Gastrocnemius medialis (tissue), 4 donors: Measurements from ENCODE around the gene PEX26. TPM values are rescaled to one million over a fixed set of nuclear protein-coding genes. Genes with fewer than 3 reads are reported as not detected.
"Not testable (repeated sequence)": the region's sequence is repeated elsewhere in the genome, so short reads cannot be mapped to it uniquely, and the experiment has no call there.

ENCODE experiments used
- ATAC-seq, 2 donors: fragments of 150-250 bp; one replicate each; pipeline ENCODE4 v1.9.1; 2016
- DNase-seq, 2 donors: peaks; one replicate each; pipeline ENCODE4 v3.0.0-alpha.2; 2019
- H3K27ac ChIP-seq, 4 donors: fragments of 200-600 bp; sonication (generic); 1 replicate in 1 of 4; 2 replicates in 3 of 4; pipeline ENCODE4 v1.5.1; 2016 to 2018; ENCODE audit warnings: mild to moderate bottlenecking in 2 of 4, moderate library complexity in 1 of 4
- H3K27me3 ChIP-seq, 3 donors: fragments of 200-600 bp; sonication (generic) in 2 of 3; 1 replicate in 1 of 3; 2 replicates in 2 of 3; pipeline versions ENCODE4 v1.5.1 to v1.6.0; 2016 to 2019; ENCODE audit warnings: mild to moderate bottlenecking in 1 of 3, moderate library complexity in 1 of 3
- H3K36me3 ChIP-seq, 2 donors: fragments of 200-600 bp; sonication (generic) in 1 of 2; one replicate each; pipeline ENCODE4 v1.5.1; 2017 to 2018
- H3K4me1 ChIP-seq, 2 donors: fragments of 200-600 bp; sonication (generic) in 1 of 2; one replicate each; pipeline ENCODE4 v1.5.1; 2016 to 2017; ENCODE audit warnings: mild to moderate bottlenecking in 2 of 2
- H3K4me3 ChIP-seq, 4 donors: fragments of 200-600 bp; sonication (generic) in 3 of 4; 1 replicate in 1 of 4; 2 replicates in 3 of 4; pipeline ENCODE4 v1.5.1; 2016 to 2019; ENCODE audit warnings: mild to moderate bottlenecking in 2 of 4
- H3K9me3 ChIP-seq, 3 donors: fragments of 200-600 bp; sonication (generic) in 2 of 3; 1 replicate in 1 of 3; 2 replicates in 2 of 3; pipeline ENCODE4 v1.5.1; 2016 to 2019
- CTCF ChIP-seq, 5 experiments: fragments of 450-650 bp in 3 of 5; fragments of 200-600 bp in 2 of 5; sonication (generic) in 2 of 5; IDR thresholded peaks in 4 of 5; conservative IDR thresholded peaks in 1 of 5; 1 replicate in 4 of 5; 2 replicates in 1 of 5; pipeline ENCODE4 v1.5.1; 2016 to 2019; ENCODE audit warnings: antibody characterized with exemption in 5 of 5, mild to moderate bottlenecking in 3 of 5, moderate library complexity in 3 of 5
- POLR2A ChIP-seq, 2 donors: fragments of 450-650 bp; IDR thresholded peaks; one replicate each; pipeline ENCODE4 v1.6.1; 2017; ENCODE audit warnings: antibody characterized with exemption in 2 of 2, mild to moderate bottlenecking in 2 of 2, moderate library complexity in 2 of 2
- in situ Hi-C, 4 donors: fragments of 200-750 bp; cut with MboI; loops; one replicate each; pipeline versions ENCODE4 v1.15.0 to v1.8.0; 2017; ENCODE audit warnings: low sequenced_read_pairs in 4 of 4
- intact Hi-C: fragments of 100-400 bp; cut with DNase I; formaldehyde crosslinking; loops from one replicate; pipeline ENCODE4 v1.15.1; 2023; ENCODE audit warnings: low total_unique reads
- total RNA-seq, 4 donors: library from RNA; depleted of rRNA; stranded (reverse); fragments of >200 nt; gene quantifications; one replicate each; pipeline versions ENCODE4 v1.1.0 to v1.2.3, GENCODE V29; 2016

Gene PEX26
- total RNA-seq, 4 donors from 2014 or later = 16.4 to 24.7 (median 16.8) TPM

- Histone ChIP-seq H3K36me3 (no peaks in the 10 kb centered on the region), H3K9me3 (no peaks in the 10 kb centered on the region), H3K4me3 (no peak overlapping the region), H3K27me3 (no peaks in the 10 kb centered on the region), H3K4me1 (peaks cover 20 to 31% of the 10 kb centered on the region in 2 donors), H3K27ac (no peak overlapping the region)
- intact Hi-C loops = no loop called here
- in situ Hi-C loops = loop anchor here (5.0 to 25.0 kb wide), 7 partner anchors 66 to 241 kb away; no protein-coding TSS in a partner anchor
- DNase-seq (no peak), ATAC-seq (no peak)
- TF ChIP-seq CTCF (IDR thresholded peaks at IDR 0.05 in 4 of 5, conservative IDR thresholded peaks at IDR 0.05 in 1 of 5) (no peak), POLR2A (IDR thresholded peaks at IDR 0.05) (no peak)
Observed at GRCh38 chr22:18073467-18073866, 4.3 kb upstream of the PEX26 start.

GRCh38 chr22:18073927-18074326 lies 3.9 kb upstream of the PEX26 start:
- ATAC-seq, H3K9me3 ChIP-seq, H3K27me3 ChIP-seq, DNase-seq, H3K4me3 ChIP-seq, H3K36me3 ChIP-seq, intact Hi-C loops, H3K27ac ChIP-seq: not testable (repeated sequence)
- in situ Hi-C loops = loop anchor here (5.0 to 25.0 kb wide), 7 partner anchors 67 to 242 kb away; no protein-coding TSS in a partner anchor
- H3K4me1 ChIP-seq = peaks cover 25 to 35% of the 10 kb centered on the region in 2 donors

GRCh38 chr22:18075101-18075719 lies 2.6 kb upstream of the PEX26 start:
- peak overlapping the region; percentile 82 to 92 (median 90) for H3K27ac ChIP-seq
- intact Hi-C loops = loop anchor here (5.0 kb wide), 1 partner anchor 183 kb away; no protein-coding TSS in a partner anchor

GRCh38 chr22:18075720-18076497 lies 1.9 kb upstream of the PEX26 start:
- peak overlapping the region in 2 of 4 donors; percentile 93 to 98 for H3K4me3 ChIP-seq
- in situ Hi-C loops = loop anchor here in 2 of 4 donors (10.0 kb wide), 4 partner anchors 71 to 241 kb away; no protein-coding TSS in a partner anchor
- H3K27ac ChIP-seq = peak overlapping the region; percentile 82 to 92 (median 90)
- TF ChIP-seq CTCF (IDR thresholded peaks at IDR 0.05 in 4 of 5, conservative IDR thresholded peaks at IDR 0.05 in 1 of 5) = peak; percentile 88 to 94 (median 92)
- TF ChIP-seq POLR2A (IDR thresholded peaks at IDR 0.05) = no peak
- H3K9me3 ChIP-seq = no peaks in the 10 kb centered on the region
- peak; percentile 70 for ATAC-seq
- H3K27me3 ChIP-seq = no peaks in the 10 kb centered on the region
- peaks cover 0 to 16% of the 10 kb centered on the region in 2 donors for H3K36me3 ChIP-seq
- H3K4me1 ChIP-seq = peaks cover 31 to 40% of the 10 kb centered on the region in 2 donors
- intact Hi-C loops = loop anchor here (1.0 to 5.0 kb wide), 5 partner anchors 51 to 246 kb away; partner anchors contain the start of gene MICAL3
- DNase-seq = peak; percentile 65 to 76

More at GRCh38 chr22:18075101-18075719, 2.6 kb upstream of the PEX26 start:
- Histone ChIP-seq H3K36me3 (peaks cover 0 to 9% of the 10 kb centered on the region in 2 donors), H3K9me3 (no peaks in the 10 kb centered on the region), H3K27me3 (no peaks in the 10 kb centered on the region), H3K4me1 (peaks cover 31 to 40% of the 10 kb centered on the region in 2 donors), H3K4me3 (no peak overlapping the region)
- no peak for DNase-seq
- no peak for ATAC-seq
- in situ Hi-C loops = loop anchor here in 2 of 4 donors (10.0 kb wide), 4 partner anchors 70 to 240 kb away; no protein-coding TSS in a partner anchor
- TF ChIP-seq CTCF (IDR thresholded peaks at IDR 0.05 in 4 of 5, conservative IDR thresholded peaks at IDR 0.05 in 1 of 5) = no peak
- TF ChIP-seq POLR2A (IDR thresholded peaks at IDR 0.05) = no peak
